Fibroblast of skin of left biceps (primary cell): Measurements from ENCODE around the gene GPR42.
"Not testable (repeated sequence)": the region's sequence is repeated elsewhere in the genome, so short reads cannot be mapped to it uniquely, and the experiment has no call there.

Source experiments
- DNase-seq, 2 experiments: peaks; one replicate each; pipeline ENCODE4 v3.0.0-alpha.2; 2013; ENCODE audit warnings: low read depth in 2 of 2

GPR42 gene

DNA sequence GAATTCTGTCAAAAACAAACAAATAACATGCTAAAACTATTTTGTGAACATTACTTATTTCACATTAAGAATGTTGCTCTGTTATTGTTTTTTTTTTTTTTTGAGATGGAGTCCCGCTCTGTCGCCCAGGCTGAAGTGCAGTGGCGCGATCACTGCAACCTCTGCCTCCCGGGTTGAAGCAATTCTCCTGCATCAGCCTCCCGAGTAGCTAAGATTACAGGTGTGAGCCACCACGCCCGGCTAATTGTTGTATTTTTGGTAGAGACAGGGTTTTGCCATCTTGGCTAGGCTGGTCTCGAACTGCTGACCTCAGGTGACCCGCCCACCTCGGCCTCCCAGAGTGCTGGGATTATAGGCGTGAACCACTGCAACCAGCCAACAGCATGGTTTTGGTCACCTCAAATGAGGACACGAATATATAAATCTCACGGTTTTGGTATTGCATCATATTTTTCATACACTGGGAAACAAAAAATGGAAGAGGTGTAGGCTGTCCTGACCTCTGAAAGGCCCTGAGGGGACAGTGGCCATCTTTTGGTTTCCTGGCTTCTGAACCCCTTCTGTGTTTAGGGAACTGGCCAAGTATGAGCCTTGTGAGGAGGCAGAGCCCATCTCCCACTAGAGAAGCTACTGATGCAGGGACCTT is 25.5 kb downstream of the GPR42 start:
- DNase-seq: no peak

- DNase-seq: no peak
Observed at GRCh38 chr19:35397064-35397463, 26.2 kb downstream of the GPR42 start.

DNA sequence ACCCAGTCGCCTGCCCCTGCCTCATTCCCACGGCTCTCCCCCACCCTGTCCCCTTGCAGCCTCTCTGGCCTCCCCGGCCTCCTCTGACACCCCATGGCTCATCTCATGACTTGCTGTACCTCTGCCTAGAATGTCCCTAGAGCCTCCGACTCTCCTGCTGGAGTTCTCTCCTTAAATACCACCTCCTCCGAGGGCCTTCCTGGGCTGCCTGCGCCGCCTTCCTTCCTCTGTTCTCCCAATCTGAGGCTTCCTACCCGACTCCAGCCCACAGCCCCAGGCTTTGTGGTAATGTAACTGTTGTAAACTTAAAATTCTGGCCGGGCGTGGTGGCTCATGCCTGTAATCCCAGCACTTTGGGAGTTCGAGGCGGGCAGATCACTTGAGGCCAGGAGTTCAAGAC is 27.7 kb downstream of the GPR42 start:
- no peak for DNase-seq

DNA sequence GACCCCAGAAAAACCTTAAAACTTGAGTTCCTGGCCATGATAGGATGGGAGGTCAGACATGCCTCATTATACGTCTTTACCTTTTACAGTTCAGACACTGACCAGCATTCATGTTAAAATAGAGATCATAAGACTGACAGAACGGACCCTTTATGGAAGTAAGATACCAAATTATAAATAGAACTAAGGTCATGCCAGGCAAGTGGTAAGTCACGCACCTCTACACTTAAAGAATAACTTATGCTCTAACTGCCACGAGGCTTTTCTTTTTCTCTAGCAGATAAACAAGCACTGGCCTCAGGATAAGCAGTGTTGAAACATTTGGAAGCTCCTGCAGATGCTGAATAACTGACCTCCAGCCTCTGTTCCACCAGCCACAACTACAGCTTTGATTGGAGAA is 28.4 kb downstream of the GPR42 start:
- no peak for DNase-seq

GRCh38 chr19:35399948-35400772 is 29.3 kb downstream of the GPR42 start:
- no peak for DNase-seq

- no peak for DNase-seq
Observed at GRCh38 chr19:35400773-35401100, 29.9 kb downstream of the GPR42 start.

GRCh38 chr19:35401416-35401815 is 30.5 kb downstream of the GPR42 start:
- not testable (repeated sequence) for DNase-seq

- DNase-seq: no peak
Observed at GRCh38 chr19:35403116-35403760, 32.4 kb downstream of the GPR42 start.

GRCh38 chr19:35404879-35405622 is 34.2 kb downstream of the GPR42 start:
- peak; percentile 61 to 65 for DNase-seq

DNA sequence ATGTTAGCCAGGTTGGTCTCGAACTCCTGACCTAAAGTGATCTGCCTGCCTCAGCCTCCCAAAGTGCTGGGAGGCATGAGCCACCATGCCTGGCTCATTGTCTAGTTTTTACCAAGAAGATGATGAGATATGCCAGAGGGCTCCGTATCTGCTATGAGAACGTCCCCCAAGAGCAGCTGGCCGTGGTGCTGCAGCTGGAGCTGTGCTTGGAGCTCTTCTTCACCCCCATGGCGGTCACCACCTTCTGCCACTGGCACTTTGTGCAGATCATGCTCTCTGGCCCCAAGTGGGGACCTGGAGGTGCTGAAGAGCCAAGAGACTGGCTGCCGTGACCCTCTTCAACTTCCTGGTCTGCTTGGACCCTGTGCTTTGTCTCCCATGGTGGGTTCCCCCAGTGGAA is 36.8 kb downstream of the GPR42 start:
- DNase-seq: no peak

- DNase-seq: no peak
Observed at GRCh38 chr19:35408284-35409171, 37.7 kb downstream of the GPR42 start.

- no peak for DNase-seq
Observed at GRCh38 chr19:35409191-35409590, 38.3 kb downstream of the GPR42 start.

GRCh38 chr19:35410487-35410886 is 39.6 kb downstream of the GPR42 start:
- no peak for DNase-seq

- DNase-seq: no peak
Observed at GRCh38 chr19:35414442-35414841, 43.6 kb downstream of the GPR42 start.

DNA sequence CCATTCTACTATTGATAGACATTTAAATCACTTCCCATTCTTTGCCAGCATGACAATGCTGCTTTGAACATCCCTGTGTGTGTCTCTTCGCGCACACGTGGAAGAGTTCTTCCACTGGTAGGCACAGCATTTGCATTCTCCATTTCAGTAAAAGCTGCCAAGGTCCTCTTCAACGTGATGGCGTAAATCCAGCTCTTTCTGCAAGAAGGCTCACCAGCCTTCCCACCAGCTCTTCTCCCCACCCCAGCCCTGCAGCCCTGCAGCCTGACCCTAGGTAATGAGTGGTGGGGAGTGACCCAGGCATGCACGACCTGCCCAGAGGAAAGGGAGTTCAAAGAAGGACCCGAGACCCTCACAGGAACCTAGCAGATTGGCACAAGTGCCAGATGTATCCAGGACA is 45.5 kb downstream of the GPR42 start:
- no peak for DNase-seq

DNA sequence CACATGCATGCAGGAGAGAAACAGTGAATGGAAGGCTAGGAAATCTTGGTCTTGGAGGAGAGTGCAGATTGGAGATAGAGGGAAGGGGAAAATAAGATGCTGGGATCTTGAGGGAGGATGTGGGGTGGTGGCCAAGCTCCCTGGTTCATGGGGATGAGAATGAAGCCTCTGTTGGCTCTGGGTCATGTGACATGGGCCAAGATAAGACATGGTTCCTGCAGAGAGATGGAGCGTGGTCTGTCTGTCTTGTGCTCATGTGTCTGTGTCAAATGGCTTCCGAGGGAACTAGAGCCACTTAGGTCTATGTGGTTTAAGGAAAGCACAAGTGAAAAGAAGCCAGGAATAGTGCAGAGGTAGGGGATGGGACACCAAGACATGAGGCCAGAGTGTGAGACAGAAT is 46.4 kb downstream of the GPR42 start:
- DNase-seq: no peak

DNA sequence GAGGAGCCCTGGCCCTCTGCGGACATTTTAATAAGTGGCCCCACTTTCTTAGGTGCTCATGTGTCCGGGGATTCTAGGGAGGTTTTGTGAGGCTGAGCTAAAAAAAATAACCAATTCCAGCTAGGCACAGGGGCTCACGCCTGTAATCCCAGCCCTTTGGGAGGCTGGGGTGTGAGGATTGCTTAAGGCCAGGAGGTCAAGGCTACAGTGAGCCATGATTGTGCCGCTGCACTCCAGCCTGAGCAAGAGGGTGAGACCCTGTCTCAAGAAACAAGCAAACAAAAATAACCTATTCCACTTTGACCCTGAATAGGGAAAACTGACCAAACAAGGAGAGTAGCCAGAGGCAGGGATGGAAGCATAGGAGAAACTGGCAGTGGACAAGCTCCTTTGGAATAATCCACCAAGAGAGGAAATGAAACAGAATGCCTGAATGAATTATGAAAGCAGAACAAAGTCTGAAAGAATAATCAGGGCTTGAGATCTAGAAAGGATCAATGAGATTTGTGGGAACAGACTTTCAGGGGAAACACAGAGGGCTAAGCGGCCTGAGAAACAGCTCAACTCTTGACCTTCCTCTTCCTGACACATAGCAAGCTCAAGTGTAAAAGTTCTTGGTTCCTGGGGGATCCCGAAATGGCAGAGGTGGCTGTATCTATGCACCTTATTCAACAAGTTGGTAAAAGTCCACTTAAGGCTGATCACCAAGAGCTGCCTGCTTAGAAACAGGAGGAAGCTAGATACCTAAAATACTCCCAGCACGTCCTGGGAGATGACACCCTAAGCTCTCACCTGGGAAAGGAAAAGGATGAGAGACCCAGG is 47.1 kb downstream of the GPR42 start:
- DNase-seq: no peak

DNA sequence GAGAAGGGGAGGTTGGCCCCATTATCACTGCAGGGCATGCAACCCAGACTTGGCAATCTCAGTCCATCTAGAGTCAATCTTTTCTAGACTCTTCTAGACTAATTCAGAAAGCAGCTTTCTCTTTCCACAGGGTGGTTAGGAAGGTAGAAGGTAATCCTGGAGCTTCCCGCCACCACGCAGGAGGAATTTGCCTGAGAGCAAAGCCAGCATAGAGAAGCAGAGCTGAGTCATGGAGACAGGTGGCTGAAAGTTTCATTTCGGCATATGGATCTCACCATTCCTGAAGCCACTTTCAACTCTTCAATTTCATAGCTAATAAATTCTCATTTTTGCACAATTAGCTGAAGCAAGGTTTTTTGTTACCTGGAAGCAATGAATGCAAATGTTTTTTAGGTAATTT is 48.2 kb downstream of the GPR42 start:
- DNase-seq: no peak

DNA sequence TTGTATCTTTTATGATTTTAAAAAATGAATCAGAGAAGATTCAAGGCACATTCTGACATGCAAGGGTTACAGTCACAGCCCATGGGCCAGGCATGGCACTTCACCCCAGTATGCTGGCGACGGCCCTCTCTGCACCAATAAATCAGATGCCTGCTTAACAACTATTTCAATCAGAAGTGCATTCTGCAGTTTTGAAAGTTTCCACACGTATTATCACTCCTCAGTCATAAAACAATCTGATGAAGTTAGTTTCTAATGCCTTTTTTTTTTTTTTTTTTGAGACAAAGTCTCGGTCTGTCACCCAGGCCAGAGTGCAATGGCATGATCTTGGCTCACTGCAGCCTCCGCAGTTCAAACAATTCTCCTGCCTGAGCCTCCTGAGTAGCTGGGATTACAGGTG is 48.9 kb downstream of the GPR42 start:
- DNase-seq: no peak

GRCh38 chr19:35421362-35421761 is 50.5 kb downstream of the GPR42 start:
- DNase-seq: no peak
